Measurements from ENCODE around the gene LRIG3. TPM values are rescaled to one million over a fixed set of nuclear protein-coding genes. Genes with fewer than 3 reads are reported as not detected.

The LRIG3 gene
- total RNA-seq, 1 donor: 85.0 TPM

GRCh38 chr12:58961166-58961565 lies 40.9 kb upstream of the LRIG3 start:
- no peak for TF ChIP-seq CTCF (IDR thresholded peaks at IDR 0.05; ENCODE audit: extremely low read depth, low read depth, low read length)
- Histone ChIP-seq H3K79me2 (ENCODE audit: insufficient read depth, low read length) (no peaks in the 10 kb centered on the region), H3K27me3 (ENCODE audit: insufficient read depth, low read length) (no peaks in the 10 kb centered on the region), H3K36me3 (ENCODE audit: insufficient read depth, low read length) (no peaks in the 10 kb centered on the region), H3K27ac (ENCODE audit: low read depth, low read length) (no peak overlapping the region), H4K20me1 (ENCODE audit: insufficient read depth, low read length) (no peaks in the 10 kb centered on the region), H3K9me3 (ENCODE audit: low read depth, low read length) (no peaks in the 10 kb centered on the region), H3K4me3 (ENCODE audit: insufficient read depth, low read length) (no peak overlapping the region), H2AFZ (ENCODE audit: low read length) (peak overlapping the region; percentile 57), H3K4me2 (ENCODE audit: insufficient read depth, low read length) (no peak overlapping the region), H3K4me1 (ENCODE audit: insufficient read depth, low read length) (no peaks in the 10 kb centered on the region)
- no peak for DNase-seq (ENCODE audit: insufficient read length, low spot score, missing footprints)

DNA sequence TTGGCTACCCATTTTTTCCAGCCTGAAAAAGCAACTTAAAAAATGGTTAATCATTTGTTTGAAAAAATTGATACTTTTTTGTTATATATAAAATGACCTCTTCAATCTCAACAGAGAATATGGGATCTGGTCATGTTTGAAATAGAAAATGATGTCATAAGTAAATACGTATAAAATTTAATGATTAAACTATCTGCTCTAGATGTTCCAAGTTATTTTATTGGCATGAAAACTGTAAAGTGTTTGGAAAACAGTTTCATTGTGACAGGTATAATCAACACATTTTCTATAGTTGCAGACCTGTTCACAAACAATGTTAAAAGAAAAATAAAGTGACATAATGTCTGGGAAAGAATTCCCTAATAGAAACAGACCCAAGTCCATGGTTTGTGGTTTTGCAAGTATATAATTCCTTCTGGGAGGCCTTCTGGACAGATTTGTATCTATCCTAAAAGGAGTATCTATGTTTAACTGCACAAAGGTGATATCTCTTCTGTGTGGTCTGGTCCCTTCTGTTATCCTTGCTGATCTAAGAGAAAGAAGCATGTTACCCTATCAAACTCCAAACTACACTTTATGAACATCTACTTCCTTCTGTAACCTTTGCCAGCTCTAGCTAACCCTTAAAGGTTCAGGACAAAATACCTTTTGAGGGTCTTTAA lies 39.5 kb upstream of the LRIG3 start:
- TF ChIP-seq CTCF (IDR thresholded peaks at IDR 0.05; ENCODE audit: extremely low read depth, low read depth, low read length): no peak
- no peak for DNase-seq (ENCODE audit: insufficient read length, low spot score, missing footprints)
- Histone ChIP-seq H3K4me3 (ENCODE audit: insufficient read depth, low read length) (no peak overlapping the region), H3K79me2 (ENCODE audit: insufficient read depth, low read length) (no peaks in the 10 kb centered on the region), H3K36me3 (ENCODE audit: insufficient read depth, low read length) (no peaks in the 10 kb centered on the region), H3K4me2 (ENCODE audit: insufficient read depth, low read length) (no peak overlapping the region), H3K27ac (ENCODE audit: low read depth, low read length) (no peak overlapping the region), H3K9me3 (ENCODE audit: low read depth, low read length) (no peaks in the 10 kb centered on the region), H4K20me1 (ENCODE audit: insufficient read depth, low read length) (no peaks in the 10 kb centered on the region), H3K4me1 (ENCODE audit: insufficient read depth, low read length) (no peaks in the 10 kb centered on the region), H3K27me3 (ENCODE audit: insufficient read depth, low read length) (no peaks in the 10 kb centered on the region), H2AFZ (ENCODE audit: low read length) (no peak overlapping the region)

GRCh38 chr12:58957298-58957697 lies 37.0 kb upstream of the LRIG3 start:
- Histone ChIP-seq H3K4me2 (ENCODE audit: insufficient read depth, low read length) (no peak overlapping the region), H3K9me3 (ENCODE audit: low read depth, low read length) (no peaks in the 10 kb centered on the region), H3K27ac (ENCODE audit: low read depth, low read length) (no peak overlapping the region)

DNA sequence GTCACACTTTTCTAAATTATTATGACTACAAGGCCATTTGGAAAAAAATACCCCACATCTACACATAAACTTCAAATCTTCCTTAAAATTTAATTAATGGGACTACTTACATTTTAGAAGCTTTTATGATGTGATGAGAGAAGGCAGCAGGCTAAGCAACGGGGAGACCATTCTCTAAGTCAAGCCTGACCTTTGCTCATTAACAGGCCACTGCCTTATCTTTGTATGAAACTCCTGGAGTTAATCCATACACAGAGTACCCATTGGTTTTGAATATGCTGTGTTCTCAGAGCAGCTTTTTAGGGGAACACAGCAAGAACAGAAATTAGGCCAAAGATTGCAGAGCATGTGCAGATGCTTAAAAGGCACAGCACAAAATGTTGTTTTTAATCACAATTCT lies 35.5 kb upstream of the LRIG3 start:
- H2AFZ ChIP-seq (ENCODE audit: low read length): no peak overlapping the region
- TF ChIP-seq CTCF (IDR thresholded peaks at IDR 0.05; ENCODE audit: extremely low read depth, low read depth, low read length): no peak
- DNase-seq (ENCODE audit: insufficient read length, low spot score, missing footprints): no peak
- H3K36me3 ChIP-seq (ENCODE audit: insufficient read depth, low read length): no peaks in the 10 kb centered on the region
- no peaks in the 10 kb centered on the region for H3K79me2 ChIP-seq (ENCODE audit: insufficient read depth, low read length)
- H3K4me2 ChIP-seq (ENCODE audit: insufficient read depth, low read length): no peak overlapping the region
- H3K27me3 ChIP-seq (ENCODE audit: insufficient read depth, low read length): peaks cover 6% of the 10 kb centered on the region
- H4K20me1 ChIP-seq (ENCODE audit: insufficient read depth, low read length): no peaks in the 10 kb centered on the region
- H3K4me3 ChIP-seq (ENCODE audit: insufficient read depth, low read length): no peak overlapping the region
- H3K27ac ChIP-seq (ENCODE audit: low read depth, low read length): no peak overlapping the region
- H3K4me1 ChIP-seq (ENCODE audit: insufficient read depth, low read length): no peaks in the 10 kb centered on the region
- H3K9me3 ChIP-seq (ENCODE audit: low read depth, low read length): no peaks in the 10 kb centered on the region

More at GRCh38 chr12:58957298-58957697, 37.0 kb upstream of the LRIG3 start:
- Histone ChIP-seq H3K4me1 (ENCODE audit: insufficient read depth, low read length) (no peaks in the 10 kb centered on the region), H3K36me3 (ENCODE audit: insufficient read depth, low read length) (no peaks in the 10 kb centered on the region), H4K20me1 (ENCODE audit: insufficient read depth, low read length) (no peaks in the 10 kb centered on the region), H2AFZ (ENCODE audit: low read length) (no peak overlapping the region), H3K4me3 (ENCODE audit: insufficient read depth, low read length) (no peak overlapping the region), H3K27me3 (ENCODE audit: insufficient read depth, low read length) (peaks cover 6% of the 10 kb centered on the region), H3K79me2 (ENCODE audit: insufficient read depth, low read length) (no peaks in the 10 kb centered on the region)
- DNase-seq (ENCODE audit: insufficient read length, low spot score, missing footprints): no peak
- TF ChIP-seq CTCF (IDR thresholded peaks at IDR 0.05; ENCODE audit: extremely low read depth, low read depth, low read length): no peak
